EL (cell line): Measurements from ENCODE around the gene EPB42.

Experiments used
- DNase-seq: peaks from one replicate; pipeline ENCODE4 v3.0.0-alpha.2; 2016

The EPB42 gene

DNA sequence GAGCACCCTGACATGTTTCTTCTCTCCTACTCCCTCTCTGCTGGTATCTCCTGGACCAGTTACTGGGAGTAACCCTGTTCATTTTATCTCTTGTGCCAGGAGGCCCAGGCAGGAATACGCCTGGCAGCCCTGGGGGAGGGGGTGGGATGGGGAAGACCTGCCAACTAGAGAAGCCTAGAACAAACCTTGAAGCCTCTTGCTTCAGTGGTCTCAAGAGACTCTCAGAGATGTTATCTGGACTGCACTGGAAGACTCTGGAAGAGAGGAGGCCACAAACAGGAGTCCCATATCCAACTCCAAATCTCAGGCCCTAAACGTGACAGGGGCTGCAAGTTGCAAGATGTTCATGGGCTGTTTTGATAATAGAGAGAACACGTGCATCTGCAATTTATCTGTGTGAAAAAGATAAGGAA, at the start of gene EPB42:
Gene EPB42 (minus strand): TSS at position 28 of the 413 bp plus-strand sequence. CDS start 193 bp downstream, outside the sequence.
- no peak for DNase-seq

DNA sequence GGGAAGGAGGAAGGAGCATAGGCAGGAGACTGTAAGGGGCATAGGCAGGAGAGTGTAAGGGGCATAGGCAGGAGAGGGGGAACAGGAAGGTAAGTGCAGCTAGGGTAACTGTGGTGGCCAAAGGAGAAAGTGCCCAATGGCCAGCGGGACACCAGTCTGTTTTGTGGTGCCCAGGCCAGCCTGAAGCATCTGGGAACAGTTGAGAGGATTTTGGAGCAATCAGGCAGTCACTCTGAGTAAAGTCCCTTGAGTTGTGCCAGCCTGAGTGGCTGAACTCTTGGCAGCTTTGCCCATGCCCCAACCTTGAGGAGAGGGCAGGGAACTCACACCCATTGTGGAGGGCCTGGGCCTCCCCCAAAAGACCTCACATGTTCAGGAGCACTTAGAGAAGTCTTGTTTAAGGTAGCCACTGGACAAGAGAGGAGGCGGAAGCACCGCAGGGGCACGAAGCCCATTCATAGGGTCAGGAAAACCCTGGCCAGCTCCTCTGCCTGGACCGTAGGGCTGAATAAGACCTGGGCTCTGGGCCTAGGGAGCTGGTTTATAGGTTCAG, 49.4 kb upstream of the EPB42 start:
- DNase-seq = no peak

DNA sequence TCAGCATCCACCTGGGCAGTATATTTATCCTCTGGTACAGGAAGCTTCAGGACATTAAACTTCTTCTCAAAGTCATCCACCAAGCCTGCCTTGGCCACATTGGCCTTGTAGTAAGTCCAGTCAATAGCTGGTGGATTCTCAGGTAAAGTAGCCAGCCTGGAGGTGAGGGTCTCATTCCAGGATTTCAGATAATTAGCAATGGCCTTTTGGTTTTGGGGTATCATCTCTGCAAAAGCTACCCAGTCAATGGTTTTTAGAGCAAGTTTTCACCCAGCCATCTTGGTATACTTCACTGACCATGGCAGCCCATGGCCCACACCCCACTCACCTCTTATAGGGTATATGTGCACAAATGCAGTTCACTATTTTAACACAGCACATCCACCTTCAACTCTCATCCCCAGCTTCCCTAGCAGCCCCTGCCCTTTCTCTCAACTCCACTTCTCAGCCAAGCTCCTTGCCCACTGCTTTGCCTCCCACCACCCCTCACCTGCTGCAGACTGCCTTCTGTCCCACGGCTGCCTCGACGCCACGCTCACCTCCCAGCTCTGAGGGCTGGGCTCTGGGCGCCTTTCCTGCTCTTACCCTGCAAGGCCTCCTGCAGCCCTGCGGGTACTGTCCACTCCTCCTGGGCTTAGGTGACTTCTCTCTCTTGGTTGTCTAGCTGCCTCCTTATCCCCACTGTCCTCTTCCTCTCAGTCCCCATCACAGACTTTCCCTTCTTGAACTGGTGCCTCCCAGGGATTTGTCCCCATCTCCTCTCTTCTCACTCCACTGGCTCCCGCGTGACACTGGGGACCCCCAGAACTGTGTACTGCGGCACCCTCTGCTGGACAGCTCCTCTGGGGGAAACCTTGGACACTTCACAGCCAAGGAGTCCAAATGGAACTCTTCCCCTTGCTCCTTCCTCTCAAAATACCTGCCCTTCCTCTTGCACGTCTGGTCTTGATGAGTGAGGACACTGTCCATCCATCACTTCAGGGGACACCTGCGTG, 47.6 kb upstream of the EPB42 start:
- peak; percentile 43 for DNase-seq

DNA sequence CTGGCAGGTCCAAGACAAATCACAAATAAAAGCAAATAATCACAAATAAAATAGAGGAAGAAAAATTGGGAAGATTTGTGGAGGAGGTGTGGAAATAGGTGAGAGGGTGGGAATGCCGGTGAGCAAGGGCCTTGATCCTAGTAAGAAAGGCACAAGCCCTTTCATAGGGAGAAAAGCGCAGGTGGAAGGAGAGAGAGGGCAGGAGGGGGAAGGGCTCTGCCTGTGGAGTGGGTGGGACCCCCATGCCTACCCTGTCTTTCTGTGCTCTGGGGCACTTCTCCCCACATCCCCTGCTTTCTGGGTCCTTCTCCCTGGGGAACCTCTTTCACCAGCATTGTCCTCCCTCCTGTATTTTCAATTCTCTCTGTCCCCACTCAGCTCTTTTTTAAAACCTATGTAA, 46.6 kb upstream of the EPB42 start:
- DNase-seq = no peak

DNA sequence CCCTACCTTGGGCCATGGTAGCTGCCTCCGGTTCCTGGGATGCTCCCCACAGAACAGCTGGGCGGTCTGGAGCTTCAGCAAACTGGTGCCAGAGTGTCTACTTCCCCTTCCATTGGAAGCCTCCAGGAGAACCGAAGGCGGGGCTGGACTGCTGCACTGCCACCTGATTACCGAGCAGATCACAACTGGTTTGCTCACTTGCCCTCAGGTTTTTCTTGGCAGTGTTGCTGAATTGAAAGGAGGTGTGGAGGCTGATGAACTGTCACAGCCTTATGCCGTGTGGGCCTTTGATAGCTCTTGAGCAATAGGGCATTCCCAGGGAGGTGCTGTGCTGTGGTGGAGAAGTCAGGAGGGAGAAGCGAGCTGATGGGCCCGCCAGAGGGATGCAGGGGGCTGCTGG, 46.0 kb upstream of the EPB42 start, which contains the start of gene TGM5:
Gene TGM5 (minus strand): TSS at position 95 of the 400 bp plus-strand sequence. CDS start 79 bp downstream, at position 16.
- no peak for DNase-seq

DNA sequence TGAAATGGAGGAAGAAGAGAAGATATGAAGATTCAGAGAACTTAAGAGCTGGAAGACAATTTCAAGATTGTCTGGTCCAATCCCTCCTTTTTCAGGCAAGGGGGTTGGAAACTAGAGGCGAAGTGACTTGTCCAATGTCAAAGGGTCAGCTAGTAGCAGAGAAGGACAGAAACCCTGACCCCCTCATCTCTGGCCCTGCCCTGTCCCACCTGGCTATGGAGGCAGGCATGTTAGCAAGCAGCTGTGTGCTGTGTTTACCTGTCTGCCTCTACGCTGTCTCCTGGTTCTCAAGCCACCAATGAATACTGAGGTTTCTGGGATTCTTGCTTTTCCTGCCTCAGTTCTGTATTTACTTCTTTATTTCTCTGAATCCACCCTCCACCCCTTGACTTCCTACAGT, 45.6 kb upstream of the EPB42 start:
- no peak for DNase-seq

DNA sequence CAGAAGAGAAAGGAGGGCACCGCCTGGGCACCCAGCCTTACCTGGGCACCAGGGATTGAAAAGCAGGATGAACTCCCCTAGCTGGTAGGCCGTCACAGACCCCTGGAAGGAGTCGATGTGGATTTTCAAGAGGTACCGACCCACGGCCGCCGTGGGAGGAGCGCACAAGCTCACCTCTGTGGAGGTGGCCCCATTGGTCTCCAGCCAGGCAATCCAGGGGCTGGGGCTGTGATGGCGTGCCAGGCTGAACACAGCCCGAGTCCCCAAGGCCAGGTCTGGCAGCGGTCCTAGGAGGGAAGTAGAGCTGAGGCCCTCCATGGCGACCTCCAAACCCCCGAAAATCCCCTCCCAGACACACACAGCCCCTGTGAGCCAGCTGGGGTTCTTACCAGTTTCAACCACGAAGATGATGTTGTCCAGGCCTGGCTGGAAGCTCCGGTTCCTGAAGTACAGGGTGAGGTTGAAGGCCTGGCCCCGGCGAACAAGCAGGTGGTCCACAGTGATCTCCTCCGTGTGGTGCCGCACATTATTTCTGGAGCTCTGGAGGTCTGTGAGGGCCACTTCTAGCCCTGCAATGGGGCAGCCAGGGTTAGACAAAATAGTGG, 39.3 kb upstream of the EPB42 start:
- DNase-seq = no peak

DNA sequence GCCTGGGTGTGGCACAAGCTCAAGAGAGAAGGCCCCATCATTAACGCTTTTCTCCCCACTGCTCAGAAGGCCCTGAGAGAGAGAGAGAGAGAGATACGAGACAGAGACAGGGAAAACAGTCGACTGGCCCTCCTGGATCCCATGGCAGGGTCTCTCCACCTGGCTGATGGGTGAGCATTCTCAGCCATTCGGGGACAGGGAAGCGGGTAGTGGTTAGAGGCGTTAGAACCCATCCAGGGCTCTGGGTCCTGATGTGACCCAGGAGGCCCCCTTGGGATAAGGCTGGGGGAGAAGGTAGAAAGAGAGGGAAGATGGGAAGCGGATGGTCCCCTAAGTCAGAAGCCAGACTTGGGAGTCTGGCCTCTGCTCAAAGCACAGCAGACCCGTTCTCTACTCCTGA, 38.0 kb upstream of the EPB42 start:
- no peak for DNase-seq

DNA sequence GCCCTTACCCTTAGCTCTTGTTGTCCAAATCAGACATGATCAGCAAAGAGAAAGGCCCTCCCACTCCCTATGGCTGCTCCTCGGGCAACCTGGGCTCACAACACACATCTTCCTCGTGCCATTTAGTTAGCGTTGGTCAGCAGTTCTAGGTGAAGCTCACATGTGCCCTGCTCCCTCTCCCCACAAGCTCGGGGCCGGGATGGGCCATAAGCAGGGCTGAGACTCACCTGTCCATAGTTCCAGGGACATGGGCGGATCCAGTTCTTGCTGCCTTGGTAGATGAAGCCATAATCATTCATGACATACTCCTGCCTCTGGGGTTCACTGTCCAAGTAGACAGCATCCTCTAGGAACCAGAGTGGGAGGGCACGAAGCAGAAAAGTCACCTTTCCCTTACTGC, 35.5 kb upstream of the EPB42 start:
- no peak for DNase-seq

DNA sequence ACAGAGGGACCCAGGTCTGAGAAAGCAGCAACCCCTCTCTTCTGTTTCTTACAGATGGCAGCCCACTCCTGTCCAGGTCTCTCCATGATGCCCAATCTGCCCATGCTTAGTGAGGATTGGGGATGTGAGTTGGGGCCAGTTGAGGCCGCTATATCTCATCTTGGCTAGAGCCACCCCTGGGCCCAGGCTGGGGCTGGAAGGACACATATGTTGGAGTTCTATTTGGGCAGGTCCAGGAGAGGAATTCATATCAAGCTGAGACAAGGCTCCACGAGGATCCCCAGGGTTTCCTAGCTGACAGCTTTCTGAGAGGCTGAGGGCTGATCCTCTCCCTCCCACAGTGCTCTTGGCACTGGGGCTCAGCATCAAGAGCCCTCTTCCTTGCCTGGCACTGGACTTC, 34.6 kb upstream of the EPB42 start:
- no peak for DNase-seq

DNA sequence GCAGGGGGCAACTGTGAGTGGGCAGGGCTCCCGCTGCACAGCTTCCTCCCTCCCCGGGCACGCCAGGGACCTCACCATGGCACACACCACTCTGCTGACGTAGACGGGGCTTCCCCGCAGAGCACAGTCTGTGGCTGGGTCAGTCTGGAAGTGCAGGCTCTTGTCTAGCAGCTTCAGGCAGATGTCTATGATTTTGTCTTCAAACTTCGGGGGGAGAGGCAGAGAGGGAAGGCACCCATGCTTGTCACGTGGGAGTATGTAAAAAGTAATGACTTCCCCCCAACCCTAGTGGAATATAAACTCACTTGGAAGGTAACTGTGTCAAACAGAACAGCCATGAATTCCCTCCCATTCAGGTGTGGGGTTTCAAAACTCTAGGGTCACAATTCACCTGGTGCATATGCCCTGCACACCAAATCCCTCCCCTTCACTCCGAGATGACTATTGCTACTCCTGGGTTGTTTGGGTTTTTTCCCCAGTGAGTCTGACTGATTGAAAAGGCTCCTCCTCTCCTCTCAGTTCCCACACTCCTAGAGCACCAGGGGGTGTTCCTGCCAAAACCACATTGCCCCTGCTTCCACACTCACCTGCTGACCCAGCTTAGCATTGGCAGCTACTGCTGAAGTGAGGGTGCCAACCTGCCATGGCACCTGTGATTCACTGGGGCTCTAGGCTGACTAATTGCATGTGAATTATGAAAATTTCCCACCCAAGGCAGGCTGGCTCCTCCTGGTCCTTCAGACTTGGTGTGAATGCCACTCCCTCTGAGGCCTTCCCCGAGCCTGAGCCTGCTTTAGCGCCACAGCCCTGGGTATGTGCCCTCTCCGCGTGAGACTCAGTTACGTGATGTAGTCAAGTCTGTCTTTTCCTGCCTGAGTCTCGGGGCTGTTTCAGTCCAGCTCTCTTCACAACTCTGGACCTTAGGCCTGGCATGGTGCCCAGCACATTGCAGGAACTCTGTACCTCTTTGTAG, 32.9 kb upstream of the EPB42 start:
- peak; percentile 45 for DNase-seq

DNA sequence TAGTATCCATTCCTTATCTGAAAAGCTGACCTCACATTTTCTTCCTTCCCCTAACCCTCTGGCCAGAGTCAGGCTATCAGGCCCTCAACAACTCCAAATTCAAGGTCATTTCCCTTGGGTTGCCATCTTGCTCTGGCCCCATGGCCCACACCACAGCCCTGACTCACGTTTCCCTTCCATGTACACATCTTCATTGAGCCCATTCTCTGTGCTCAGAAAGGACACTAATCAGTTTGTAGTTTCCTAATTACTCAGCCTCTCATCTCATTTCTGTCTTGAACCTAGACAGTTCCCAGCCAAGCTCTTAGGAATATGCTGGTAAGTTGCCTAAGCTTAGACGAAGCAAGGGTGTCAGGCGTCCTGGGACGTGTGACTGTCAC, 31.0 kb upstream of the EPB42 start:
- no peak for DNase-seq

DNA sequence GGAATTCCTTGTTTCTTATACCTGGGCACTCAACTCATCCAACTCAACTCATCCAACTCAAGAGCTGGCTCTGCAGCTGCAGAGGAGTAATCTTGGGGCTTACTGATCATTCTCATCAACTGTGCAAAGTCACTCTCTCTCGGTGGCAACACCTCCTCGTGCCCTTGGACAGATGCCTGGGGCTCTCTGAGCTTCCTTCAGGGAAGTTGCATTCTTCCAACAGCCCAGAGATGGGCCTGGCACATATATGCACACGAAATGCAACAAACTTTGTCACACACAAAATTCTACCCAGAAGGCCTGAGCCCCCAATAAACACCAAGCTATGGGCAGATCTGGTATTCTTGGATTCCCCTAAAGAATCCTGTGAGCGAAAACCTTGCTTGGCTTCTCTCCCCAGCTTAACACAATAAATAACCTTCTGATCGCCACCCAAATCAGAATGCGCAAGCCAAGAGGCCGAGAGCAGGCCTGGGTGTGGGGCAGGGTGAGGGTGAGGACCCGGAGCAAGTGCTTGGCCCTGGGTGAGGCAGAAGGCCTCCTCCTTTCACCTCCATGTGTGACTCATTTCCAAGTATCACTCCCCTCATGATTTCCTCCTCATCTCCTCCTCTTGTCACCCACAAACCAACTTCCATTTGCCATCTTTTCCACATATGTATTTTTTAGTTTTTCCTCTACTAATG, 30.5 kb upstream of the EPB42 start:
- DNase-seq = no peak

DNA sequence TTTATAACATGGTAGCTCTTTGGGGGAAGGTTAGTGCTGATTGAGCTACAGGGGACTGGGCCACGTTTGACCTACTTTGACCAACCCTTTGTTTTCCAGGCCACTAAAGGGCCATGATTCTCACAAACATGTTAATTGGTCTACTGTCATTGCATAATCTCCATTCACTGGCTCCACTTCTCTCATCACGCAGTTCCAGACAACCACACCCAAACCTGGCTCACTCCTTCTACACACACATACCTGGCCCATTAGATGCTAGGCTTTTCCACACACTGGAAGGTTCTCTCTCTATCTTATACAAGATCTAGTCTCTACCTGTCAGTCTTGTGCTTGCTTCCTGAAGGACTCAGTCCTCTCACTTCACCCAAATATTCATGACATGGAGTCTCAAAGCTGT, 30.0 kb upstream of the EPB42 start:
- DNase-seq = no peak

DNA sequence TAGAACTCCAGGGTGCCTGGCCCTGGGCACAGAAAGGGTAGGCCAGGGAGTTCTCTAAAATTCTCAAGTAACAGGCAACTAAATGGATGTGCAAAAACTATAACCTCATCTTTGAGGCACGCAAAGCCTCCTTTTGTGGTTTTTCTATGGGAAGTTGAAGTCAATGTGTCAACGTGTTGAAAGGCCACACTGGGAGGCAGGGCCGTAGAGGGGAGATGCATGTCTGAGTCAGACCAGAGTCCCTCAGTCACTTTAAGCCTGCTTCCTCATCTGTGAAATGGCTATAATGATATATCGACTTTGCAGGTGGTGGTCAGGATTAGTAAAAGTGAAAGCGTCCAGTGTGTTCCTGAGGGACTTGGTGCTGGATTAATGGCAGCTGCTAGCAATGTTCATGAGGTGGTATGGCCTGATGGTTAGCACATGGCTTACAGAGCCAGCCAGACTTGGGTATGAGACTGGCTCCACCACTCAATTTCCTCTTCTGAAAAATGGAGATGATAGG, 28.9 kb upstream of the EPB42 start:
- DNase-seq = peak; percentile 98

DNA sequence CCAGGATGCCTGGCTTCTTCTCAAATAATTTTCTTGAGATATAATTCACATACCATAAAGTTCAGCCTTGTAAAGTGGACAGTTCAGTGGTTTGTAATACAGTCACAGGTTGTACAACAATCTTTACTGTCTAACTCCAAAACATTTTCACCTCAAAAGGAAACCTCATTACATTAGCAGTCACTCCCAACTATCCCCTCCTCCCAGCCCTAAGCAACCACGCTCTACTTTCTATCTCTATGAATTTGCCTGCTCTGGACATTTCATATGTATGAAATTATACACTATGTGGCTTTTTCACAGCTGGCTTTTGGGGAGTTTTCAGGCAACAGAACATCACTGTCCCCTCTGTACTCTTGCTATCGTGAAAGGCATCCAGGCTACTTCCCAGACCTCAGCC, 28.4 kb upstream of the EPB42 start:
- DNase-seq = no peak

DNA sequence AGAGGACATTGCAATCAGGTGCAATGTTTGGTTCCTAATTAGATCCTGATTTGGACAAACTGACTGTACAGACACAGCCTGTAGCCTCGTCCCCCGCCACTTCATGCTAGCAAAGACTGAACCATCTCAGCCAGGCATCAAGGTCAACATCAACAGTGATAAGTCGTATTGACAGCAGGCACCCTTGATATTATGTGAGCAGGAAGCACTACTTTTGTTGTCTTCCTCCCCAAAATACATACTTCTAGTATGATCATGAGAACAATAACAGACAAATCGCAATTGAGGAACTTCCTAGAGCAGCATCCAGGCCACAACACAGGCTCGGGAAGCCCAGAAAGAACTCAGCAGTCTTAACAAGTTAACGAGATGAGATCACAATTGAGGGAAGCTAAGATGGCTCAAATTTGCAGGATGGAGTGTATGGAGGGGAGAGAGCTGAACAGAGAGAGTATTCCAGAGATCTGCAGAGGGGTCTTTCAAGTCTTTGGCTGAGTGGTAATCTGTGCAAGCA, 25.5 kb upstream of the EPB42 start:
- DNase-seq = no peak

DNA sequence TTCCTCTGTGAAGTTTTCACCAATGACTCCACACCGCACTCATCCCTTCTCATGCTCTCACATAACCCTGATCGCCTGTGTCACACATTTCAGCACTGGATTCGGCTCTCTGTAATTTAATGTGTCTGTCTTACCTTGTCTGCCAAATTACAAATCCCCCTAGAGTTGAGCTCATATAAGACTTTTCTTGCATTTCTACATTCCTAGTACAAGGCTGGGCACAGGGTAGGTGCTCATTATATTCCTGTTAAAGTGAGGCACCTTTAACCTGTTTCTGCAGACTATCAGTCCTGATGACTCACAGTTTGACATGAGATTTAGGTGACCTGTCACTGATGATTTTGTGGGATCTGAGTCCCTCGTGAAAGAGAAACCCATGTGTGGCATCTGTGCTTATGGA, 23.3 kb upstream of the EPB42 start:
- DNase-seq = no peak

DNA sequence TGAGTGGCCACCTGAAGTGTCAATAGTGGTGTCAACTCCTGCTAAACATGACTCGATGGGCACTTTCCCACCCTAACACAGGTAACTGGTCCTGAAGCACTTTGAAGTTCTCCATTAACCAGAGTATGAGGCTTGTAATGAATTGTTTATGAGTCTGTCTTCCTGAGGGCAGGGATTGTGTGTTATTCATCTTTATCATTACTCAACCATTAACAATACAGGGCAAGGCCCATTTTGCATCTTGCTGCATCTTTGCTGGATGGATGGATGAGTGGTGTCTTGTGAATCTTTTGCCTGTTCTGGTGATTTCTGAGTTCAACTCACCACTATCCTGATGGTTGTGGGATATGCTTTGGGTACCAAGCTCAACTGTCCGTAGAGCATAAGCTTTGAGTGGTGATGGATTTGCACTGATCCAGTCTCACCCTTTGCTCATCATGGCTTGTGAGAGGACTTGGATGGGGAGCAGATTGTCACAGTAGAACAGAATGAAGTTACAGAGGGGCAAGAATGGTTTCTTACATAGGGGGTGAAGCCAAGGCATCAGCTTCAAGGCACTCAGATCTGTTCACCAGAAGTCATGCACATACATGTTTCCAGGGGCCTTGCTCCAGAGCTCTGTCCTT, 22.3 kb upstream of the EPB42 start:
- no peak for DNase-seq

DNA sequence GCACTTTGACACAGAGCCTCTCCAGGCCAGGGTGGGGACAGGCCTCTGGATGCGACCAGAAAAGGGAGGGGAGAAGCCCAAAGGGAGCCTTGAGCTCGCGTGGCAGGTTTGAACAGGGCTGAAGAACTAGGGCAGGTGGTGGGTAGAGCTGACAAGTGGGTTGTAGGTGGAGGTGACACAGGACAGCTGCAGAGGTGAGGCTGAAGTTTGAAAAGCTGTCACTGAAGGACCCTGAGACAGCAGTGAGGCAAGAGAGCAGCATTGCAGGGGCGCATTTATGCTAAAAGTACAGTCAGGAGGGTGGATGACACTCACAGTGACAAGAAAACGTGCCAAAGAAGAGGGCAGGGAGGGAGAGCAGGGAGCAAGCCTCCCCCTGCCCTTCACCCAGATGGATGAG, 21.8 kb upstream of the EPB42 start:
- no peak for DNase-seq

DNA sequence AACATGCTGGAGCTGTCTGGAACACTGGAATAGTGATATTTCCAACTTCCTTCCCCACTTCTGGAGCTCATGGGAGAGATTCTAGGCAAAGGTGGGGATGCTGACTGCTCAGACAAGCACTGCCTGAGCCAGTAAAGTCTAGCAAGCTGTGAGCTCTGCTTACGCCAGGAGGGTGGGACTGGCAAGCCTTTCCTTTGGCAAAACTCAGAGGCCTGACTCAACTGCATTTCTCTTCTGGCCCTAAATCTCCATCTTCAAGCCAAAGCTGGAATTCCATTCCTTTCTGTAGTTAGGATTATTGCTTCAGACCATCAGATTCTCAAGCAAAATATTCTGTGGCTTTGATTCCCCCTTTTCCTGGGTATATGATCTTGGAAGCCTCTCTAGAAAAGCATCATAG, 20.3 kb upstream of the EPB42 start:
- no peak for DNase-seq
